HG03520 (cell line): Measurements from ENCODE around the gene EFNA4.
A peak's percentile ranks its signal among the peaks of the same experiment; 100 is the strongest.

Experiments
- ATAC-seq: cut with Tn5 transposase; IDR thresholded peaks from one replicate; pipeline ENCODE4 v1.9.1; 2021; ENCODE audit warnings: mild to moderate bottlenecking, moderate library complexity; ENCODE audit not compliant: unreplicated experiment

The EFNA4 gene

DNA sequence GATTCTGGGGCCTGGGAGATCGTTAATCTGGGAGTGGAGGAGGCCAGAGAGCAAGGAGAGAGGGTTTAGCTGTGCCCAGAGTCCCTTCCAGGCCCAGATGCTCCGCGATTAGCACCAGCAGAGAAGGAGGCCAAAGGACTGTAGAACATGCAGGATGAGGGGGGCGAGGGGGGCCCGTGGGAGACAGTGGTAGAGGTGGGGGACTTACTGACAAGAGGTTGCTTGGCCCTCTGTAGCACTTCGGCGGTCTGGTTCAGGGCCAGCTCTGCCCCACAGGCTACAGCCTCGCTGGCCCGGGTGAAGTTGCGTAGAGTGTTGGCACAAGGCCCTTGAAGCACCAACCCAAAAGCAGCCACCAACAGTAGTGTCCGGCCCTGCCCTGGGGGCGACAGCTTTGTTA, 30.7 kb upstream of the EFNA4 start:
- ATAC-seq, result no peak

DNA sequence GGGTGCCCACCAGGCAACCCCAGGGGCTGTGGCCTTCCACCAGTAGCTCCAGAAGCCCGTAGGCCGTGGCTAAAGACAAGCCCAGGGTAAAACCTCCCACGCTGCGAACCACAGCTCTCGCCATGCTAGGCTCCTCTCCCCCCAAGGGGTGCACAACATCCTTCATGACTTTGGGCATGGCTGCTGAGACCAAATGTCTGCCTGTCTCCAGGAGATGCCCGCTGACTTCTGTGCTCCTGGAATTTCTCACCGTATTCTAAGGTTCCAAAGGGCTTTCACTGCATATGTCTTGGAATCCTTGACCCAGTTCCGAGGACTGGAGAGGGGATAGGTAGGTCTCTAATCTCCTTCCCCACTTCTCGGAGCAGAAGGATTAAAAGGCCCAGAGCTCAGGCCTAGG, 30.0 kb upstream of the EFNA4 start, which contains the start of the genes DCST1 and DCST2:
Gene DCST1, plus strand, starts transcription at position 301 of the 400 bp plus-strand sequence. CDS start 213 bp downstream, outside the sequence.
Gene DCST2, minus strand, starts transcription at position 258 of the 400 bp plus-strand sequence. Its CDS starts 80 bp downstream, at position 178.
- no peak for ATAC-seq

DNA sequence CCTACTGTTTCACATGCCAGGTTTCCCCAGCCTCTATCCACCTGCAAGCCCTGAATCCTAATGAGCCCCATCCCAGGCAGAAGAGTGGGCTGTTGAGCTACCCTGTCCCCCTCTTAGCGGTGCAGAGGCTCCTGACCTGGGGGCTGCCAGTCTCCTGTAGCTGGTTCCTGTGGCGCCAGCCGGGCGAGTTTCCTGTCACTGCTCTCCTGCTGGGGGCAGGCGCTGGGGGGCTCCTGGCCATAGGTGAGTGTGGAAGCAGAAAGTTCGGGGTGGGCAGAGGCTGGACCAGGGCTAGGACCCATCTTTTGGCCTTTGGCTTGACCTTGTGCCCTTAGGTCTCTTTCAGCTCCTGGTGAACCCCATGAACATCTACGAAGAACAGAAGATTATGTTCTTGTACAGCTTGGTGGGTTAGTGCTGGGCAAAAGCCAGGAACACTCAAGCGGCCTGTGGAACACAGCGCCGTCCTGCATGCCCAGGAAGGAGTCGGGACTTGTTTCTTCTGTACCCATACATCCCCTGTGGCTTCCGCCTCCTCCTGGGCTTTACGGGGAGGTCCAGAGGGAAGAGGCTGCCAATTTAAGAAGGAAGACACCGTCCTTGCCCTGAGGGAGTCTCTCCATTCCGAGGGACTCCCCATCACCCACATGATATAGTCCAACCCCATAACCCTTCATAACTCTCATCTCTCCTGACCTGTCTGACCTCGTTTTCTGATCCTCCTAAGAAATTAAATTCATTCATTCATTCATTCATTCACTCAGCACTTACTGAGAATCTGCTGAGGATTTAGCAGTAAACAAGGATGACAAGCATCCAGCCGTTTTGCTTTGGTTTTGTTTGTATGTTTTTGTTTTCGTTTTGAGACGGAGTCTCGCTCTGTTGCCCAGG, 29.0 kb upstream of the EFNA4 start:
- ATAC-seq, result no peak

- no peak for ATAC-seq
Observed at GRCh38 chr1:155035936-155036335, 27.6 kb upstream of the EFNA4 start.

DNA sequence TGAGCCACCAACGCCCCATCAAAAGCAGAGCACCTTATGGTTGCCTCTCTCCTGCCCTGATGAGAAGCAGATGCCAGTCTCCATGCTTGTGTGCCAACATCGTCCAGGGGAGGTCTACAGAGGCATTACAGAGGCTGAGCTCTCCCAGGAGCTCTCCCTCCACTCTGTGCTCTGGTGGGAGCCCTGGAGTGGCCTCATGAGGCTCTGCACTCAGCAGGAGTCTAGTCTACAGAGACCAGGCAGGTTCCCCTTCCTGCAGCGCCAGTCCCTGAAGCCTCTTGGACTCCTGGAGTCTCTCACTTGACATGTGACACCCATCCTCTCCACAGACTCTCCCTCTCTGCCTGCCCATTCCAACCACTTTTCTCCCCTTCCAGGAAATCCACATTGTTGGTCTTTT, 26.5 kb upstream of the EFNA4 start:
- ATAC-seq, result no peak

GRCh38 chr1:155037851-155038441, 25.6 kb upstream of the EFNA4 start:
- no peak for ATAC-seq

DNA sequence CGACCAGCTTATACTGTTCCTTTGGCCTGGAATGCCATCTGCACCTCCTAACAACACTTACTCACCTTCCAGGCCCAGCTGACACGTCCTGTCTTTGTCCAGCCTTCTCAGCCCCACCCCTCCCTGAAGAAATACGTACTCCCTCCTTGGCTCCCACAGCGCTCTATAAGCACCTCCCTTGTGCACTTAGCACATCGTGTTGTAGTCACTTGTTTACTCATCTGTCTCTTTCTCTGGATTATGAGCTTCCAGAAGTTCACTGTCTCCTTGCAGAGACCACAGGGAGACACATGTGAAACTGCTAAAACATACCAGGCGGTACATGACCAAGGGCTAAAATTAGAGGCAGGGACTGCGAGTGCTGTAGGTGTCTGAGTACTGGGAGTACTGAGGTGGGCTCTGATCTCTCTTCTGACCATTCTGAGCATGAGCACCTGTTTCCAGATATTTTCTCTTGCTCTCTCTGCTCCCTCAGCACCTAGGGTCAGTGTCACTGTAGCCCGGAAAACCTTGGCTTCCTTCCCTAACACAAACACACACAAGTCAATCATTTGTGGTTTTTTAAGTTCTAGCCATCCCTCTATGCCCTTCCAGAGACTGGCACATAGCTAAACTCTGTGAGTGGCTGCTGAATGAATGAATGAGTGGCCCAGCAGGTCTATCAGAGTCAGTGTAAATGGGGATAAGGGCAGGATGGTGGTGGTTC, 24.8 kb upstream of the EFNA4 start:
- no peak for ATAC-seq

GRCh38 chr1:155039308-155039669, 24.3 kb upstream of the EFNA4 start:
- no peak for ATAC-seq

- ATAC-seq, result no peak
Observed at GRCh38 chr1:155040358-155041093, 23.0 kb upstream of the EFNA4 start.

DNA sequence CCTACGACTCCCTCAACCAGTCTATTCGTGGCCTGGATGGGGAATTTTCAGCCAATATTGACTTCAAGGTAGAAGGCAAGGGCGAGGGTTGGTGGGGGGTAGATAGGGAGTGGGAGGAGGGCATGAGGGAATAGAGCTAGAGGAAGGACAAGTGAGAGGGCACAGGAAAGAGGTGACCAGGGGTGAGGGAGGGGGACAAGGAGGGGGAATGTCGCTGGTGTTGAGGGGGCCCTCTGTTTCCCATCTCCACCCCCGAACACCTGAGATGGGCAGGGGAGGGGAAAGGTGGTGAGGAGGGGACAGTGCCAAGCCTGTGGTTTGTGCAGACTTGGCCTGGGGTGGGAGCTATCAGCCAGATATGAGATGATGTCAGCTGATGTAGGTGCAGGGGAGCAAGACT, 20.8 kb upstream of the EFNA4 start:
- ATAC-seq, result no peak

DNA sequence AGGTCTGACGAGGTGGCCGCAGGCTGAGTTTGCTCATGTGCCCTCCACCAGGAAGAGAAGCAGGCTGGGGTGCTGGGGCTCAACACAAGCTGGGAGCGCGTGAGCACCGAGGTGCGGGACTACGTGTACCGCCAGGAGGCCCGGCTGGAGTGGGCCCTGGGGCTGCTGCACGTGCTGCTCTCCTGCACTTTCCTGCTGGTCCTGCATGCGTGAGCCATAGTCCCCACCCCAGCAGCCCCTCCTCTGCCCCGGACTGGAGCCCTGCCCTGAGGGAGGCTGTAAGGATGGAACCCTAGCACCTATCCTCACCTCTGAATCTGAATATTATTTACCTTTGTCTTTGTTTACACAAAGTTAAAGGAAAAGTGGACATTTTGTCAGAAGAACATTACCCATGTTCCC, 20.2 kb upstream of the EFNA4 start:
- ATAC-seq, result no peak

DNA sequence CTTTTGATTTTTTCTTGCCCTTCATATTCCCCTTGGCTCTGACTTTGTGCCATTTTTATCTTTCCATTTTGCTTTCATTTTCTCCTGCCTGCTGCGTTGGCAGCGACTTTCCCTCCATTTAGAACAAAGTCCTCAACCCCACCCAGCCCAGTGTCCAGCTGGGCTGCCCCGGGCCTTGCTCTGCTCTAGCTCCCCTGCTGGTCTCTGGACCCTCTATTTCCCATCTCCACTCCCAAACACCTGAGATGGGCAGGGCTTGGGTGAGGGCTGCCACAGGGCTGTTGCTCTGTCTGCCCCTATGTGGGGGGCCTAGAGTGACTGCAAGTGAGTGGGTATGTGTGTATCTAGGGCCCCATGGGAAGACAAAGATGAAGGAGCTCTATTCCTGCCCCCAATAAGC, 19.7 kb upstream of the EFNA4 start:
- ATAC-seq, result no peak

- no peak for ATAC-seq
Observed at GRCh38 chr1:155044365-155044764, 19.2 kb upstream of the EFNA4 start.

DNA sequence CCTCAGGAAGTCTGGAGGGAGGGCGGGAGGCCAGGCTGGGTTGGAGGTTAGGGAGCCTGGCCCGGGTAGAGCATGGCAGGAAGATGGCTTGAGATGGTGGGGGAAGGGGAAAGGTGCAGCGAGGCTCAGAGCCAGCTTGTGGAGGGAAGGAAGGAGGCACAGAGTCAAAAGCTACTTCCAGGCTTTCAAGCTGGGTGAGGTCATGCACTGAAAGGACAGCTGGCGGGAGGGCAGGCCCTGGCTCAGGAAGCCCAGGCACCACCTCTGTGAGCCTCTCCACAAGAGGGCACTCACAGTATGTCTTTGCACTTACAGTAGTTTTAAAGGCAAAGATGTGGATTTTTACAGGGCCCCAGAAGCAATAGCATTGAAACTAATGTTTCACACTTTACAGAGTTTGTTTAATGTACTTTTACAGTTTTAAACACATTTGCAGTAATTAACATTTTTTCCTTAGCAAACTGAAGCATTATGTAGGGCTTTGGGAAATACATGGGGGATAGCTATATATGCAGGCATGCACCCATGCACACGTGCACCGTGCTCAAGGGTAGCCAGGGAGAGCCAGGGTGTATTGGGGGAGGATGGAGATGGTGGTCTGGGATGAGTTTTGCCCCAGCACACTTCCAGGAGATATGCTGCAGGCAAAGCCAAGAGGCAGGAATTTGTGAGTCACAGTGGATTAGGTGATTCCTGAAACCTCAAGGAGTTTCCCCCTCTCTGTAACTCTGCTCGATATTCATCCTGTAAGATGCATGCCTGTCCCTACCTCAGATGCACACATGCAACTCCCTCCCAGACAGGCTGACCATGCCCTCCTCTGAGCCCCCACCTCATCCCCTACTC, 18.5 kb upstream of the EFNA4 start:
- no peak for ATAC-seq

DNA sequence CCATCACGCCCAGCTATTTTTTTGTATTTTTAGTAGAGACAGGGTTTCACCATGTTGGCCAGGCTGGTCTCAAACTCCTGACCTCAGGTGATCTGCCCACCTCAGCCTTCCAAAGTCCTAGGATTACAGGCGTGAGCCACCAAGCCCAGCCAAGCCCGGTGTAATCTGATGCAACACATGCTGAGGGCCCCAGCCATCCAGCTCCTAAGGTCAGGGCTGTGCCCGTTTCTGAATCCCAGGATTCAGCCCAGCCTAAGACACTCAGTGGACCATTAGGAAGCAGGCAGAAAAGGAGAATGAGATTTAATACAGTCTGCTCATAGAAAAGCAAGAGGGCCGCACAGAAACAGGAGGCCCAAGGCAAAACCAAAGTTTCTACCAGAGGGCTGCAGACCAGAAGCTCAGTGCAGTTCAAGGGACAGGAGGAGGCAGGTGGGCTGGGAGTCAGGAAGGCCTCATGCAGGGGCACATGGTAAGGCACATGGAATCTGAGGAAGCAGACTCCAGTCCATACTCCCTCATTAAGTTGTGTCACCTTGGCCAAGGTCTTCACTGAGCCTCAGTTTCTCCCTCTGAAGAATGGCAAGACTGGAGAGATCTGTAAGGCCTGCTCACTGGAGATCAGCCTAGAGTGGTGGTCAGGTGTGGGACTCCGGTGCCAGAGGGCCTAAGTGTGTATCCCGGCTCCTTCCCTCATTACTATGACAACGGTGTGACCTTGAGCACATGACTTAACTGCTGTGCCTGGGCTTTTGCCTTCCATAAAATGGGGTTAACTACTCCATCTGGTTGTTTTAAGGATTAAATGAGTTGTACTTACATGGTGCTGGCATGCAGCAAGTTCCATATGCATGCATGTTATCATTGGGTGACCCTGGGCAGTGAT, 14.8 kb upstream of the EFNA4 start:
- ATAC-seq, result no peak

- no peak for ATAC-seq
Observed at GRCh38 chr1:155049651-155050559, 13.6 kb upstream of the EFNA4 start.

DNA sequence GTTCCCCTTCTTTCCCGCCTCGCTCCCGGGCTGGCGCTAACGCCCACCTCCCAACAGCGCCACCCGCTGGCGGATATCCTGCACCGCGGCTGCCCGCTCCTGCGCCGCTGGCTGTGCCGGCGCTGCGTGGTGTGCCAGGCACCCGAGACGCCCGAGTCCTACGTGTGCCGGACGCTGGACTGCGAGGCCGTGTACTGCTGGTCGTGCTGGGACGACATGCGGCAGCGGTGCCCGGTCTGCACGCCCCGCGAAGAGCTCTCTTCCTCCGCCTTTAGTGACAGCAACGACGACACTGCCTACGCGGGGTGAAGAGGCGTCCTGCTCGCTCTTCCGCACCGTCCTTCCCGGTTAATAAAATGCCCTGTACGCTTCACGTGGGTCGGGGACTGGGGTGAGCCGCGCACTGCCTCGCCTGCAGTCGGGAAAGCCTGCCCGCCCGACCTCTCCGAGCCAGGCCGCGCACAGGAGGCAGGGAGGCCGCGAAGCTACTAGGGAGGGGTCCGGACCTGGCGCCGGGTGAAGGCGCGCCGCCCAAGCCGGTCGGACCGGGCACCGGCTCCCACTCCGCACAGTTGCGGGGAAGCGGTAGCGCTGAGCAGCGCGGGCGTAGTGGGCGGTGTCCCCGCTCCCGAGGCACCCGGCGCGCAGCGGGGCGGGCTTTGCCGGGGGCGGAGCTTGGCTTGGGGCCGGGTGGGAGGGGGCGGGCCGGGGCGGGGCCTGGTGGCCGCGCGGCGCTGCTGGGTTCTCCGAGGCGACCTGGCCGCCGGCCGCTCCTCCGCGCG, 12.8 kb upstream of the EFNA4 start, which contains the start of gene ADAM15:
Gene ADAM15, plus strand, starts transcription at position 757 of the 782 bp plus-strand sequence. CDS start 71 bp downstream, outside the sequence.
- peak; percentile 52 for ATAC-seq
